B cell (primary cell): ENCODE data around the gene PADI3. TPM values are rescaled to one million over a fixed set of nuclear protein-coding genes. Genes with fewer than 3 reads are reported as not detected.

Experiments
- ATAC-seq: fragments of 200-7000 bp; cut with Tn5 transposase; one replicate; pipeline ENCODE4 v1.10.0; 2021; ENCODE audit warnings: low read depth, mild to moderate bottlenecking, moderate number of reproducible peaks, moderate library complexity
- CTCF ChIA-PET: fragments of 350-600 bp; sonication (Branson Sonifier 250); formaldehyde crosslinking; loops from one replicate; lab custom pipeline; 2021; ENCODE audit warnings: antibody characterized with exemption, inconsistent platforms; lab: Charles Lee
- POLR2A ChIA-PET: fragments of 350-600 bp; sonication (Branson Sonifier 250); formaldehyde crosslinking; loops from one replicate; lab custom pipeline; 2021; ENCODE audit warnings: antibody characterized with exemption; lab: Charles Lee
- DNase-seq: peaks from one replicate; pipeline ENCODE4 v3.0.0; 2013
- H2AFZ ChIP-seq: 2 replicates; pipeline ENCODE4 v1.6.1; 2012; ENCODE audit warnings: mild to moderate bottlenecking, low read depth, low read length; ENCODE audit not compliant: insufficient read depth, poor library complexity, severe bottlenecking
- H3K27ac ChIP-seq, 2 donors: 1 replicate in 1 of 2; 2 replicates in 1 of 2; pipeline ENCODE4 v1.5.1; 2012 to 2013; ENCODE audit warnings: low read length in 2 of 2, mild to moderate bottlenecking in 2 of 2, moderate library complexity in 1 of 2
- H3K27me3 ChIP-seq, 4 experiments: fragments of 200-600 bp in 1 of 4; sonication (generic) in 1 of 4; replicated peaks in 1 of 4; 1 replicate in 2 of 4; 2 replicates in 2 of 4; pipeline versions ENCODE4 v1.6.1 to v1.7.0; 2013 to 2016; ENCODE audit warnings: low read length in 3 of 4, mild to moderate bottlenecking in 2 of 4, mixed read lengths in 1 of 4, moderate library complexity in 1 of 4; ENCODE audit not compliant: insufficient read depth in 4 of 4, control insufficient read depth in 3 of 4; ENCODE audit errors: control extremely low read depth in 1 of 4
- H3K36me3 ChIP-seq, 2 experiments: replicated peaks in 1 of 2; 1 replicate in 1 of 2; 2 replicates in 1 of 2; pipeline versions ENCODE4 v1.6.1 to v1.7.1; 2013; ENCODE audit warnings: low read length in 1 of 2; ENCODE audit not compliant: insufficient read depth in 2 of 2, control insufficient read depth in 1 of 2; ENCODE audit errors: control extremely low read depth in 1 of 2, extremely low read depth in 1 of 2
- H3K4me1 ChIP-seq, 2 donors: fragments of 200-600 bp in 1 of 2; sonication (generic) in 1 of 2; 1 replicate in 1 of 2; 2 replicates in 1 of 2; pipeline versions ENCODE4 v1.5.1 to v1.6.1; 2013 to 2017; ENCODE audit warnings: low read length in 2 of 2; ENCODE audit not compliant: control insufficient read depth in 2 of 2, insufficient read depth in 2 of 2
- H3K4me2 ChIP-seq: replicated peaks from 2 replicates; pipeline ENCODE3; 2012; ENCODE audit warnings: mild to moderate bottlenecking, low read depth, low read length; ENCODE audit not compliant: poor library complexity, severe bottlenecking
- H3K4me3 ChIP-seq, 5 experiments: fragments of 200-600 bp in 1 of 5; sonication (generic) in 1 of 5; 1 replicate in 3 of 5; 2 replicates in 2 of 5; pipeline versions ENCODE4 v1.5.1 to v1.7.0; 2011 to 2016; ENCODE audit warnings: low read length in 4 of 5, mild to moderate bottlenecking in 4 of 5, low read depth in 2 of 5, control low read depth in 1 of 5, moderate library complexity in 1 of 5; ENCODE audit not compliant: insufficient read depth in 1 of 5; ENCODE audit errors: control extremely low read depth in 1 of 5, extremely low read depth in 1 of 5
- H3K79me2 ChIP-seq: fragments of 200-600 bp; sonication (generic); one replicate; pipeline ENCODE4 v1.6.0; 2016; ENCODE audit warnings: low read length; ENCODE audit not compliant: control insufficient read depth, insufficient read depth
- H3K9ac ChIP-seq: fragments of 200-600 bp; sonication (generic); 2 replicates; pipeline ENCODE4 v1.6.1; 2017; ENCODE audit warnings: mild to moderate bottlenecking, low read length, moderate library complexity
- H3K9me3 ChIP-seq, 3 donors: one replicate each; pipeline versions ENCODE4 v1.6.1 to v1.7.1; 2013; ENCODE audit warnings: low read length in 2 of 3; ENCODE audit not compliant: control insufficient read depth in 2 of 3, insufficient read depth in 1 of 3; ENCODE audit errors: control extremely low read depth in 1 of 3
- H4K20me1 ChIP-seq: 2 replicates; pipeline ENCODE4 v1.6.0; 2012; ENCODE audit warnings: mild to moderate bottlenecking, low read length; ENCODE audit not compliant: insufficient read depth, control insufficient read depth, poor library complexity, severe bottlenecking
- H3K27ac Mint-ChIP-seq: one replicate; pipeline ENCODE4 v1.8.0; 2021; ENCODE audit warnings: mixed read lengths
- H3K27me3 Mint-ChIP-seq: one replicate; pipeline ENCODE4 v1.8.0; 2021; ENCODE audit warnings: mixed read lengths
- H3K4me1 Mint-ChIP-seq: one replicate; pipeline ENCODE4 v1.8.0; 2021; ENCODE audit warnings: mixed read lengths
- H3K4me3 Mint-ChIP-seq: one replicate; pipeline ENCODE4 v1.8.0; 2021; ENCODE audit warnings: mixed read lengths
- H3K9me3 Mint-ChIP-seq: one replicate; pipeline ENCODE4 v1.8.0; 2022; ENCODE audit warnings: mixed read lengths; ENCODE audit not compliant: insufficient read depth
- EZH2 ChIP-seq: IDR thresholded peaks from 2 replicates; pipeline ENCODE4 v1.6.1; 2012; ENCODE audit warnings: borderline replicate concordance, low read depth, mild to moderate bottlenecking, moderate library complexity, low read length; ENCODE audit not compliant: insufficient read depth, poor library complexity, severe bottlenecking
- WGBS: methylation state at CpG from one replicate; pipeline ENCODE4 v1.1.5; 2013; ENCODE audit warnings: missing lambda C conversion rate; ENCODE audit not compliant: insufficient coverage; 5-methylcytosine and 5-hydroxymethylcytosine counted together
- intact Hi-C: fragments of 100-400 bp; cut with micrococcal nuclease; formaldehyde crosslinking; loops from one replicate; pipeline ENCODE4 v1.10.0; 2022
- polyA plus RNA-seq: library from polyadenylated mRNA; depleted of rRNA; stranded (reverse); fragments of >200 nt; gene quantifications from 2 replicates; pipeline ENCODE4 v1.2.3, GENCODE V29; 2012
- total RNA-seq, 2 donors: library from RNA; stranded (reverse); fragments of 120-200 nt in 1 of 2; gene quantifications; 1 replicate in 1 of 2; 2 replicates in 1 of 2; pipeline versions ENCODE4 v1.2.3 to v1.2.4, GENCODE V29; 2013 to 2022
- TF ChIP-seq, protein P1 (sequence below): fragments of 200-600 bp; IDR thresholded peaks from one replicate; pipeline ENCODE4 v1.8.0; 2022; ENCODE audit warnings: antibody characterized with exemption, mild to moderate bottlenecking

PADI3 gene
- total and polyA plus RNA-seq, 2 donors (not counting 1 experiment from before 2014, with no cell fraction given), result not detected

DNA sequence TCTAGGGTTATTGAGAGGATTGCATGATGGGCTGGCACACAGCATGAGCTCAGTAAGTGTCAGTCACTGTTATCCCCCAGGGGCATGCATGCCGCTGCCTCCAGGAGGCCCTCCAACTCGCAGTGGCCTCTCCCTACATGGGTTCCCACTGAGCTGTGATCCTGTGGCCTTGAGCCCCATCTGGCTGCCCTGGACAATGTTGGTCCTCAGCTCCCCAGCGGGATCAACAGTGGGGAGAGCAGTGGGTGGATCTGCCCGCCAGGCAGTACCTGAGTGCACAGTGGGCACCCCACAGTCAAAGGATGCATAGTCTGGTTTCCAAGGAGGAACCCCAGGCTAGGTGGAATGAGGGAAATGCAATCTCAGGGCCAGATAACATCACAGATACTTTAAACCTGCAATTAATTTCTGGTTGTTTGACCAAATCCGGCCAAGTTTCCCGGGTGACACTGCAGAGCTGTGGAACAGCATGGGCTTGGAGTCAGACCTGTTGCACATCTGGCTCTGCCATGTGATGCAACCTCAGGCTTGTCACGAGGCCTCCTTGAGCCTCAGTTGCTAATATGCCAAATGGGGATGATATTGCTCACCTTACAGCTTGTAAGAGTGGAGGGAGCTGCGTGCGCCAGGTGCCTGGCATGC is 9.3 kb downstream of the PADI3 start:
- CTCF ChIA-PET, result no interaction called here
- no peak overlapping the region for H3K9ac ChIP-seq
- H3K4me1 ChIP-seq, result no peaks in the 10 kb centered on the region
- no peak overlapping the region for H3K4me3 ChIP-seq
- H3K4me2 ChIP-seq, result no peak overlapping the region
- no peaks in the 10 kb centered on the region for H4K20me1 ChIP-seq
- H3K9me3 Mint-ChIP-seq, result no peaks in the 10 kb centered on the region
- H3K27ac Mint-ChIP-seq, result no peak overlapping the region
- no peaks in the 10 kb centered on the region for H3K36me3 ChIP-seq
- TF ChIP-seq EZH2, result no peak
- TF ChIP-seq, protein P1, sequence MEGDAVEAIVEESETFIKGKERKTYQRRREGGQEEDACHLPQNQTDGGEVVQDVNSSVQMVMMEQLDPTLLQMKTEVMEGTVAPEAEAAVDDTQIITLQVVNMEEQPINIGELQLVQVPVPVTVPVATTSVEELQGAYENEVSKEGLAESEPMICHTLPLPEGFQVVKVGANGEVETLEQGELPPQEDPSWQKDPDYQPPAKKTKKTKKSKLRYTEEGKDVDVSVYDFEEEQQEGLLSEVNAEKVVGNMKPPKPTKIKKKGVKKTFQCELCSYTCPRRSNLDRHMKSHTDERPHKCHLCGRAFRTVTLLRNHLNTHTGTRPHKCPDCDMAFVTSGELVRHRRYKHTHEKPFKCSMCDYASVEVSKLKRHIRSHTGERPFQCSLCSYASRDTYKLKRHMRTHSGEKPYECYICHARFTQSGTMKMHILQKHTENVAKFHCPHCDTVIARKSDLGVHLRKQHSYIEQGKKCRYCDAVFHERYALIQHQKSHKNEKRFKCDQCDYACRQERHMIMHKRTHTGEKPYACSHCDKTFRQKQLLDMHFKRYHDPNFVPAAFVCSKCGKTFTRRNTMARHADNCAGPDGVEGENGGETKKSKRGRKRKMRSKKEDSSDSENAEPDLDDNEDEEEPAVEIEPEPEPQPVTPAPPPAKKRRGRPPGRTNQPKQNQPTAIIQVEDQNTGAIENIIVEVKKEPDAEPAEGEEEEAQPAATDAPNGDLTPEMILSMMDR, result no peak
- H3K27ac ChIP-seq, result no peak overlapping the region
- H3K27me3 ChIP-seq, result peaks cover 0 to 4% (median 0%) of the 10 kb centered on the region in 4 experiments
- DNase-seq, result no peak
- 79% methylated on average over 7 of the region's 9 CpGs for WGBS
- no peaks in the 10 kb centered on the region for H3K79me2 ChIP-seq
- POLR2A ChIA-PET, result no interaction called here
- no peak for ATAC-seq
- H3K4me1 Mint-ChIP-seq, result no peaks in the 10 kb centered on the region
- H3K9me3 ChIP-seq, result peaks cover 0 to 7% (median 0%) of the 10 kb centered on the region in 3 donors
- H2AFZ ChIP-seq, result no peak overlapping the region
- H3K27me3 Mint-ChIP-seq, result peaks cover 11% of the 10 kb centered on the region
- intact Hi-C loops, result no loop called here
- no peak overlapping the region for H3K4me3 Mint-ChIP-seq

GRCh38 chr1:17258758-17259130 is 9.8 kb downstream of the PADI3 start:
- Histone ChIP-seq H3K79me2 (no peaks in the 10 kb centered on the region), H3K9me3 (peaks cover 0 to 7% (median 0%) of the 10 kb centered on the region in 3 donors), H3K4me1 (no peaks in the 10 kb centered on the region), H3K4me2 (no peak overlapping the region), H3K27me3 (peaks cover 0 to 4% (median 0%) of the 10 kb centered on the region in 4 experiments), H2AFZ (no peak overlapping the region), H3K9ac (no peak overlapping the region), H3K27ac (no peak overlapping the region), H4K20me1 (no peaks in the 10 kb centered on the region), H3K4me3 (no peak overlapping the region), H3K36me3 (no peaks in the 10 kb centered on the region)
- CTCF ChIA-PET, result no interaction called here
- intact Hi-C loops, result no loop called here
- Mint-ChIP-seq H3K4me1 (no peaks in the 10 kb centered on the region), H3K27ac (no peak overlapping the region), H3K27me3 (peaks cover 11% of the 10 kb centered on the region), H3K9me3 (no peaks in the 10 kb centered on the region), H3K4me3 (no peak overlapping the region)
- ATAC-seq (no peak), DNase-seq (no peak)
- TF ChIP-seq EZH2, result no peak
- TF ChIP-seq, protein P1, result no peak
- 89% methylated on average over 5 of the region's 6 CpGs for WGBS
- POLR2A ChIA-PET, result no interaction called here
